H1 (cell line): ENCODE data around the gene GLMN. TPM values are rescaled to one million over a fixed set of nuclear protein-coding genes. Genes with fewer than 3 reads are reported as not detected.

Source experiments
- CTCF ChIA-PET: fragments of 300-600 bp; sonication (Branson Sonifier 250); formaldehyde crosslinking; loops from one replicate; lab custom pipeline; 2021; ENCODE audit not compliant: partially characterized antibody; lab: Charles Lee
- POLR2A ChIA-PET: fragments of 300-600 bp; sonication (Branson Sonifier 250); formaldehyde crosslinking; loops from one replicate; lab custom pipeline; 2021; ENCODE audit warnings: inconsistent platforms; ENCODE audit not compliant: partially characterized antibody; lab: Charles Lee
- DNase-seq, 2 experiments: peaks; one replicate each; pipeline versions ENCODE4 v3.0.0 to v3.0.0-alpha.2; 2010 to 2022; ENCODE audit warnings: low spot score in 2 of 2, low read depth in 1 of 2, mixed read lengths in 1 of 2
- FAIRE-seq: peaks from 2 replicates; lab custom pipeline; 2011; peaks lifted over from hg19 to GRCh38; lab: Jason Lieb, UNC
- H2AFZ ChIP-seq: 2 replicates; pipeline ENCODE4 v1.8.1; 2012; ENCODE audit warnings: low read length, inconsistent platforms
- H2AK5ac ChIP-seq: 2 replicates; pipeline ENCODE4 v1.6.1; 2013; ENCODE audit warnings: low read depth, low read length
- H2BK120ac ChIP-seq: replicated peaks from 2 replicates; pipeline ENCODE3; 2013; ENCODE audit warnings: low read depth, low read length, inconsistent platforms
- H2BK12ac ChIP-seq: 2 replicates; pipeline ENCODE4 v1.6.1; 2013; ENCODE audit warnings: low read depth, low read length
- H2BK15ac ChIP-seq: 2 replicates; pipeline ENCODE4 v1.6.1; 2013; ENCODE audit warnings: low read length
- H2BK20ac ChIP-seq: 2 replicates; pipeline ENCODE4 v1.6.1; 2013; ENCODE audit warnings: low read length
- H2BK5ac ChIP-seq: 2 replicates; pipeline ENCODE4 v1.6.1; 2013; ENCODE audit warnings: low read depth, low read length
- H3K14ac ChIP-seq: 2 replicates; pipeline ENCODE4 v1.6.1; 2013; ENCODE audit warnings: inconsistent platforms; ENCODE audit not compliant: insufficient read length
- H3K18ac ChIP-seq: 2 replicates; pipeline ENCODE4 v1.6.1; 2013; ENCODE audit warnings: low read length; ENCODE audit errors: extremely low read depth
- H3K23ac ChIP-seq: 2 replicates; pipeline ENCODE4 v1.6.1; 2013; ENCODE audit warnings: inconsistent platforms; ENCODE audit not compliant: insufficient read length
- H3K23me2 ChIP-seq: 2 replicates; pipeline ENCODE4 v1.6.1; 2013; ENCODE audit warnings: low read depth, low read length
- H3K27ac ChIP-seq: 2 replicates; pipeline ENCODE4 v1.6.1; 2011; ENCODE audit warnings: low read depth, low read length, inconsistent platforms
- H3K27me3 ChIP-seq, 4 experiments: replicated peaks in 1 of 4; 1 replicate in 1 of 4; 2 replicates in 3 of 4; pipeline versions ENCODE4 v1.6.1 to v1.8.1; 2011 to 2013; ENCODE audit warnings: low read length in 3 of 4, mild to moderate bottlenecking in 3 of 4, inconsistent platforms in 2 of 4, mixed read lengths in 2 of 4, moderate library complexity in 1 of 4; ENCODE audit not compliant: control insufficient read depth in 3 of 4, insufficient read depth in 3 of 4; ENCODE audit errors: extremely low read depth in 1 of 4
- H3K36me3 ChIP-seq, 4 experiments: 2 replicates each; pipeline versions ENCODE4 v1.6.1 to v1.8.1; 2011 to 2013; ENCODE audit warnings: mild to moderate bottlenecking in 4 of 4, low read length in 3 of 4, moderate library complexity in 2 of 4, control low read depth in 1 of 4, inconsistent platforms in 1 of 4; ENCODE audit not compliant: insufficient read depth in 4 of 4, control insufficient read depth in 2 of 4
- H3K4ac ChIP-seq: replicated peaks from 2 replicates; pipeline ENCODE3; 2013; ENCODE audit warnings: low read length, low read depth, mixed read lengths, inconsistent platforms; ENCODE audit not compliant: insufficient read length
- H3K4me1 ChIP-seq, 4 experiments: replicated peaks in 1 of 4; 1 replicate in 1 of 4; 2 replicates in 3 of 4; pipeline versions ENCODE4 v1.6.1 to v1.8.1; 2011 to 2013; ENCODE audit warnings: low read length in 3 of 4, inconsistent platforms in 2 of 4, mixed read lengths in 1 of 4; ENCODE audit not compliant: insufficient read depth in 4 of 4, control insufficient read depth in 3 of 4
- H3K4me2 ChIP-seq, 2 experiments: 2 replicates each; pipeline versions ENCODE4 v1.6.1 to v1.8.1; 2011 to 2013; ENCODE audit warnings: low read depth in 2 of 2, low read length in 2 of 2, control low read depth in 1 of 2, inconsistent platforms in 1 of 2, mild to moderate bottlenecking in 1 of 2; ENCODE audit not compliant: insufficient read depth in 1 of 2
- H3K4me3 ChIP-seq, 4 experiments: fragments of 200-600, 300-600 bp in 1 of 4; sonication (generic), shearing (Covaris generic), sonication (Bioruptor Twin) in 1 of 4; 2 replicates each; pipeline versions ENCODE4 v1.5.1 to v1.8.1; 2011 to 2016; ENCODE audit warnings: low read length in 4 of 4, low read depth in 3 of 4, control low read depth in 2 of 4, inconsistent platforms in 2 of 4, mild to moderate bottlenecking in 2 of 4, mixed read lengths in 1 of 4, moderate library complexity in 1 of 4; ENCODE audit not compliant: insufficient read depth in 2 of 4; ENCODE audit errors: extremely low read depth in 1 of 4
- H3K56ac ChIP-seq: replicated peaks from 2 replicates; pipeline ENCODE3; 2013; ENCODE audit warnings: low read depth, mild to moderate bottlenecking, mixed read lengths, low read length, inconsistent platforms; ENCODE audit not compliant: insufficient read length
- H3K79me1 ChIP-seq: 2 replicates; pipeline ENCODE4 v1.6.1; 2013; ENCODE audit warnings: low read depth, low read length, control low read depth
- H3K79me2 ChIP-seq, 2 experiments: 2 replicates each; pipeline versions ENCODE4 v1.6.1 to v1.8.1; 2012 to 2013; ENCODE audit warnings: low read length in 2 of 2, mild to moderate bottlenecking in 2 of 2, inconsistent platforms in 1 of 2; ENCODE audit not compliant: insufficient read depth in 2 of 2, control insufficient read depth in 1 of 2
- H3K9ac ChIP-seq, 4 experiments: replicated peaks in 1 of 4; 1 replicate in 1 of 4; 2 replicates in 3 of 4; pipeline versions ENCODE4 v1.6.1 to v1.8.1; 2011 to 2013; ENCODE audit warnings: low read depth in 3 of 4, low read length in 3 of 4, control low read depth in 2 of 4, mild to moderate bottlenecking in 2 of 4, moderate library complexity in 2 of 4, inconsistent platforms in 1 of 4; ENCODE audit errors: extremely low read depth in 1 of 4
- H3K9me3 ChIP-seq, 2 experiments: 2 replicates each; pipeline versions ENCODE4 v1.6.1 to v1.8.1; 2012 to 2013; ENCODE audit warnings: mild to moderate bottlenecking in 2 of 2, moderate library complexity in 2 of 2, control low read depth in 1 of 2, inconsistent platforms in 1 of 2, low read depth in 1 of 2, low read length in 1 of 2, mixed read lengths in 1 of 2; ENCODE audit not compliant: insufficient read depth in 2 of 2
- H4K20me1 ChIP-seq, 2 experiments: replicated peaks in 1 of 2; 2 replicates each; pipeline versions ENCODE3 to v1.8.1; 2011 to 2013; ENCODE audit warnings: inconsistent platforms in 2 of 2, low read length in 2 of 2, mild to moderate bottlenecking in 1 of 2; ENCODE audit not compliant: insufficient read depth in 2 of 2, control insufficient read depth in 1 of 2
- H4K5ac ChIP-seq: 2 replicates; pipeline ENCODE4 v1.6.1; 2013; ENCODE audit warnings: low read length, low read depth, mixed read lengths, inconsistent platforms; ENCODE audit not compliant: insufficient read length
- H4K8ac ChIP-seq: 2 replicates; pipeline ENCODE4 v1.8.0; 2013; ENCODE audit warnings: mild to moderate bottlenecking, moderate library complexity, low read length, inconsistent platforms; ENCODE audit not compliant: insufficient read depth; ENCODE audit errors: extremely low read depth
- H4K91ac ChIP-seq: replicated peaks from 2 replicates; pipeline ENCODE3; 2013; ENCODE audit warnings: low read length, mixed read lengths, inconsistent platforms; ENCODE audit not compliant: insufficient read length
- ASH2L ChIP-seq: fragments of 200-600, 300-600 bp; sonication (generic); IDR thresholded peaks from one replicate; pipeline ENCODE4 v1.7.1; 2017; ENCODE audit warnings: low read length
- HDAC2 ChIP-seq, 2 experiments: fragments of 300-600 bp in 1 of 2; sonication (generic) in 1 of 2; IDR thresholded peaks; 2 replicates each; pipeline ENCODE4 v1.6.1; 2011 to 2012; ENCODE audit warnings: low read depth in 2 of 2, low read length in 2 of 2, mild to moderate bottlenecking in 2 of 2, moderate library complexity in 2 of 2, borderline replicate concordance in 1 of 2, inconsistent platforms in 1 of 2
- KDM4A ChIP-seq: IDR thresholded peaks from one replicate; pipeline ENCODE4 v1.7.1; 2012; ENCODE audit warnings: low read depth, mild to moderate bottlenecking, moderate library complexity, low read length, inconsistent platforms; ENCODE audit not compliant: severe bottlenecking
- PHF8 ChIP-seq: fragments of 200-600 bp; sonication (generic); conservative IDR thresholded peaks from 2 replicates; pipeline ENCODE4 v1.7.1; 2012; ENCODE audit warnings: low read depth, mild to moderate bottlenecking, inconsistent platforms, low read length, moderate library complexity
- SP1 ChIP-seq: IDR thresholded peaks from 2 replicates; pipeline ENCODE4 v1.6.1; 2011; ENCODE audit warnings: low read depth, low read length
- SP2 ChIP-seq: IDR thresholded peaks from 2 replicates; pipeline ENCODE4 v1.6.1; 2012; ENCODE audit warnings: mild to moderate bottlenecking, low read length, inconsistent platforms
- WGBS, 2 experiments: shearing (Covaris generic) in 1 of 2; methylation state at CpG; one replicate each; pipeline versions ENCODE4 v1.1.6 to v1.1.7; 2013 to 2015; ENCODE audit warnings: low lambda C conversion rate in 2 of 2, mixed read lengths in 2 of 2, inconsistent platforms in 1 of 2, low coverage in 1 of 2, missing lambda C conversion rate in 1 of 2; ENCODE audit not compliant: insufficient replicate concordance in 2 of 2, insufficient coverage in 1 of 2, insufficient read length in 1 of 2; ENCODE audit errors: extremely low coverage in 1 of 2, missing lambda C conversion rate in 1 of 2; 5-methylcytosine and 5-hydroxymethylcytosine counted together
- polyA plus RNA-seq, 7 experiments: library from polyadenylated mRNA; depleted of rRNA in 3 of 7; stranded (reverse) in 5 of 7; unstranded in 2 of 7; fragments of >200 nt in 5 of 7; fragments of 200-250 nt in 2 of 7; gene quantifications; 1 replicate in 5 of 7; 2 replicates in 1 of 7; 4 replicates in 1 of 7; pipeline versions ENCODE4 v1.2.1 to v1.2.3, GENCODE V29; 2011 to 2013; ENCODE audit warnings: missing spikeins in 2 of 7, mixed read lengths in 2 of 7
- total RNA-seq: library from RNA; stranded (reverse); fragmentation: NEBNext Ultra II Directional; extraction: Animal tissue kit (Norgen Biotek cat#: 25700); gene quantifications from 2 replicates; pipeline ENCODE4 v1.2.1, GENCODE V29; 2021
- TF ChIP-seq, protein P1 (sequence below): IDR thresholded peaks from 2 replicates; pipeline ENCODE4 v1.6.1; 2012; ENCODE audit warnings: low read length, inconsistent platforms
- TF ChIP-seq, protein P2 (sequence below), 3 experiments: IDR thresholded peaks; 1 replicate in 2 of 3; 2 replicates in 1 of 3; pipeline versions ENCODE4 v1.5.1 to v1.6.1; 2011; ENCODE audit warnings: low read length in 3 of 3, mild to moderate bottlenecking in 3 of 3, inconsistent platforms in 2 of 3, low read depth in 1 of 3, moderate library complexity in 1 of 3; ENCODE audit not compliant: insufficient read depth in 1 of 3; ENCODE audit errors: control extremely low read depth in 1 of 3

The GLMN gene
- total and polyA plus RNA-seq, 2 of the 8 experiments (the other 6 are each of a cell fraction or from before 2014, with no cell fraction given), result 5.7 to 25.0 TPM

DNA sequence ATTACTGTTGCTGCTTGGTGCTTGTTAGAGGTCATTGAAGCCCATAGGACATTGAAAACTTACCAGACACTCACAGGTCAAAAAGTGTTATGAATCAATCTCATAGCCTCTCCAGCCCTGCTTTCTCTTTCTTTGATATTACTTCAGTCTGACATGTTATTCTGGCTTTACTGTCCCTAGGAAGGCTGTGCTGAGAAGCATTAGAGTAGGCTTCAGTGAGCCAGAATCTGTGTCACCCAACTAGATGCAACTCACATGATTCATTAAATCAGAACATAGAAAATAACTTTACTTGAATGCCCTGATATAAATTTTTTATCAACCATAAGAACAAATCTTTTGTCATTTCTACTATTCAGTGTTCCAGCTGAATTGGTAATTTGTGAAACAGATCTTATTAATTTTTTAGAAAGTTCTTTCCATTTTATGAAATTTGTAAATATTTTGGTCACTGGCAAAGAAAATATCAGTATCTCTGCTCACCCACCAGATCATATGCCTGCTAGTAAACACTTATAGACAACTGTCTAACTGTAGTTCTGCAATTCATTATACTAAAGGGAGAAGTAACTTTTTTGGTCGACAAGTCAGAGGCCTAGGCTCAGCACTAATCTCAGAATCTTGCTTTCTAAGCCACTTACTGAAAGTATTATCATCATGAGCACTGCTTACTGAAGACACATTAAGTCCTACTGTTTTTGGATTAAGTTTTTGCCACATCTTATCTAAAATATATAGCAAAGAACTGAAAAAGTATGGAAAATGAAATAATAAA, 48.3 kb upstream of the GLMN start:
- Histone ChIP-seq H3K56ac (no peak overlapping the region), H2BK15ac (no peak overlapping the region), H3K4me1 (no peaks in the 10 kb centered on the region), H2BK120ac (no peak overlapping the region), H4K8ac (no peak overlapping the region), H3K9ac (no peak overlapping the region), H3K4me2 (no peak overlapping the region), H3K79me1 (no peaks in the 10 kb centered on the region), H3K4me3 (no peak overlapping the region), H3K36me3 (peaks cover 0 to 23% (median 5%) of the 10 kb centered on the region in 4 experiments; a peak in 4 of 8 replicates), H2BK20ac (no peak overlapping the region), H2AFZ (no peak overlapping the region), H3K9me3 (no peaks in the 10 kb centered on the region), H3K23ac (no peak overlapping the region), H4K91ac (no peak overlapping the region), H4K20me1 (no peaks in the 10 kb centered on the region), H2BK5ac (no peak overlapping the region), H2BK12ac (no peak overlapping the region), H3K14ac (no peak overlapping the region), H3K18ac (no peak overlapping the region), H3K27ac (no peak overlapping the region), H3K23me2 (no peaks in the 10 kb centered on the region), H2AK5ac (no peak overlapping the region), H3K79me2 (no peaks in the 10 kb centered on the region), H3K4ac (no peak overlapping the region), H3K27me3 (no peaks in the 10 kb centered on the region), H4K5ac (no peak overlapping the region)
- CTCF ChIA-PET, result no interaction called here
- FAIRE-seq (no peak), DNase-seq (no peak)
- WGBS, 2 experiments, result 91% methylated on average over 1 of the region's 1 CpG; no CpG with 5 or more reads in 1 of the 2 experiments
- POLR2A ChIA-PET, result no interaction called here
- TF ChIP-seq, protein P1, sequence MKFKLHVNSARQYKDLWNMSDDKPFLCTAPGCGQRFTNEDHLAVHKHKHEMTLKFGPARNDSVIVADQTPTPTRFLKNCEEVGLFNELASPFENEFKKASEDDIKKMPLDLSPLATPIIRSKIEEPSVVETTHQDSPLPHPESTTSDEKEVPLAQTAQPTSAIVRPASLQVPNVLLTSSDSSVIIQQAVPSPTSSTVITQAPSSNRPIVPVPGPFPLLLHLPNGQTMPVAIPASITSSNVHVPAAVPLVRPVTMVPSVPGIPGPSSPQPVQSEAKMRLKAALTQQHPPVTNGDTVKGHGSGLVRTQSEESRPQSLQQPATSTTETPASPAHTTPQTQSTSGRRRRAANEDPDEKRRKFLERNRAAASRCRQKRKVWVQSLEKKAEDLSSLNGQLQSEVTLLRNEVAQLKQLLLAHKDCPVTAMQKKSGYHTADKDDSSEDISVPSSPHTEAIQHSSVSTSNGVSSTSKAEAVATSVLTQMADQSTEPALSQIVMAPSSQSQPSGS, result no peak
- TF ChIP-seq ASH2L (no peak), KDM4A (no peak), PHF8 (no peak), HDAC2 (IDR thresholded peaks at IDR 0.05; ENCODE audit: borderline replicate concordance in 1 of 2, low read depth in 2 of 2, low read length in 2 of 2) (no peak), SP2 (no peak), SP1 (no peak)
- TF ChIP-seq, protein P2, sequence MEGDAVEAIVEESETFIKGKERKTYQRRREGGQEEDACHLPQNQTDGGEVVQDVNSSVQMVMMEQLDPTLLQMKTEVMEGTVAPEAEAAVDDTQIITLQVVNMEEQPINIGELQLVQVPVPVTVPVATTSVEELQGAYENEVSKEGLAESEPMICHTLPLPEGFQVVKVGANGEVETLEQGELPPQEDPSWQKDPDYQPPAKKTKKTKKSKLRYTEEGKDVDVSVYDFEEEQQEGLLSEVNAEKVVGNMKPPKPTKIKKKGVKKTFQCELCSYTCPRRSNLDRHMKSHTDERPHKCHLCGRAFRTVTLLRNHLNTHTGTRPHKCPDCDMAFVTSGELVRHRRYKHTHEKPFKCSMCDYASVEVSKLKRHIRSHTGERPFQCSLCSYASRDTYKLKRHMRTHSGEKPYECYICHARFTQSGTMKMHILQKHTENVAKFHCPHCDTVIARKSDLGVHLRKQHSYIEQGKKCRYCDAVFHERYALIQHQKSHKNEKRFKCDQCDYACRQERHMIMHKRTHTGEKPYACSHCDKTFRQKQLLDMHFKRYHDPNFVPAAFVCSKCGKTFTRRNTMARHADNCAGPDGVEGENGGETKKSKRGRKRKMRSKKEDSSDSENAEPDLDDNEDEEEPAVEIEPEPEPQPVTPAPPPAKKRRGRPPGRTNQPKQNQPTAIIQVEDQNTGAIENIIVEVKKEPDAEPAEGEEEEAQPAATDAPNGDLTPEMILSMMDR (IDR thresholded peaks at IDR 0.05; ENCODE audit: control extremely low read depth in 1 of 3, insufficient read depth in 1 of 3, low read depth in 1 of 3, low read length in 3 of 3), result no peak
